Measurements from ENCODE around the gene PYM1. TPM values are rescaled to one million over a fixed set of nuclear protein-coding genes. Genes with fewer than 3 reads are reported as not detected.
A peak's percentile ranks its signal among the peaks of the same experiment; 100 is the strongest.

Gene PYM1
- total and polyA plus RNA-seq, 10 donors = 26.7 to 54.0 (median 37.8) TPM

- H3K36me3 ChIP-seq = peaks cover 0 to 46% (median 25%) of the 10 kb centered on the region in 6 donors
- peak overlapping the region in 3 of 8 donors; percentile 94 to 99 (median 96) for H3K27ac ChIP-seq
- peaks cover 34 to 93% (median 59%) of the 10 kb centered on the region in 6 donors for H3K4me1 ChIP-seq
- intact Hi-C loops (cut with DNase I; ENCODE audit: low total_unique reads) = no loop called here
- H3K4me3 ChIP-seq = peak overlapping the region in 2 of 8 donors; percentile 97 to 98
- no peaks in the 10 kb centered on the region for H3K27me3 ChIP-seq (replicated peaks in 1 of 7)
- no peaks in the 10 kb centered on the region for H3K9me3 ChIP-seq
- TF ChIP-seq POLR2AphosphoS5 (IDR thresholded peaks at IDR 0.05) = no peak
- no peak for TF ChIP-seq CTCF (IDR thresholded peaks at IDR 0.05 in 8 of 11, conservative IDR thresholded peaks at IDR 0.05 in 3 of 11)
- TF ChIP-seq POLR2A (IDR thresholded peaks at IDR 0.05) = no peak
- 90 to 98% (median 94%) methylated on average over 1 of the region's 1 CpG for WGBS, 5 donors
- no peak for DNase-seq
These were observed 6.4 kb upstream of the PYM1 start for GRCh38 chr12:55933799-55934742.

- H3K4me3 ChIP-seq = peak overlapping the region in 6 of 8 donors; percentile 0 to 98 (median 76)
- peaks cover 0 to 38% (median 18%) of the 10 kb centered on the region in 6 donors for H3K36me3 ChIP-seq
- no peak for TF ChIP-seq CTCF (IDR thresholded peaks at IDR 0.05 in 8 of 11, conservative IDR thresholded peaks at IDR 0.05 in 3 of 11)
- no peaks in the 10 kb centered on the region for H3K9me3 ChIP-seq
- peak overlapping the region in 7 of 8 donors; percentile 7 to 99 (median 95) for H3K27ac ChIP-seq
- intact Hi-C loops (cut with DNase I; ENCODE audit: low total_unique reads) = no loop called here
- peaks cover 42 to 94% (median 67%) of the 10 kb centered on the region in 6 donors for H3K4me1 ChIP-seq
- 55 to 62% (median 60%) methylated on average over 7 of the region's 7 CpGs for WGBS, 5 donors
- DNase-seq = no peak
- no peaks in the 10 kb centered on the region for H3K27me3 ChIP-seq (replicated peaks in 1 of 7)
These were observed 5.6 kb upstream of the PYM1 start for GRCh38 chr12:55933169-55933798.

GRCh38 chr12:55932551-55932910 lies 4.8 kb upstream of the PYM1 start:
- Histone ChIP-seq H3K9me3 (no peaks in the 10 kb centered on the region), H3K27me3 (replicated peaks in 1 of 7) (no peaks in the 10 kb centered on the region), H3K36me3 (peaks cover 0 to 30% (median 11%) of the 10 kb centered on the region in 6 donors), H3K27ac (peak overlapping the region; percentile 93 to 99 (median 96)), H3K4me1 (peaks cover 43 to 94% (median 72%) of the 10 kb centered on the region in 6 donors), H3K4me3 (peak overlapping the region; percentile 60 to 98 (median 75))
- WGBS, 5 donors = 0 to 4% (median 1%) methylated on average over 4 of the region's 4 CpGs
- TF ChIP-seq POLR2A (IDR thresholded peaks at IDR 0.05) (no peak), POLR2AphosphoS5 (IDR thresholded peaks at IDR 0.05) (peak in 1 of 3 donors; percentile 74)
- DNase-seq = peak; percentile 79
- intact Hi-C loops (cut with DNase I; ENCODE audit: low total_unique reads) = no loop called here

GRCh38 chr12:55931780-55932550 lies 4.3 kb upstream of the PYM1 start:
- DNase-seq = peak; percentile 93
- Histone ChIP-seq H3K36me3 (peaks cover 0 to 24% (median 7%) of the 10 kb centered on the region in 6 donors), H3K4me1 (peaks cover 43 to 88% (median 72%) of the 10 kb centered on the region in 6 donors), H3K27me3 (replicated peaks in 1 of 7) (no peaks in the 10 kb centered on the region), H3K4me3 (peak overlapping the region; percentile 60 to 98 (median 75)), H3K9me3 (no peaks in the 10 kb centered on the region), H3K27ac (peak overlapping the region; percentile 93 to 99 (median 96))
- no peak for TF ChIP-seq POLR2A (IDR thresholded peaks at IDR 0.05)
- no peak for TF ChIP-seq CTCF (IDR thresholded peaks at IDR 0.05 in 8 of 11, conservative IDR thresholded peaks at IDR 0.05 in 3 of 11)
- TF ChIP-seq POLR2AphosphoS5 (IDR thresholded peaks at IDR 0.05) = peak; percentile 36 to 77 (median 72)
- intact Hi-C loops (cut with DNase I; ENCODE audit: low total_unique reads) = no loop called here
- WGBS, 5 donors = 0 to 1% (median 0%) methylated on average over 10 to 60 of the region's 60 CpGs
